Muscle of leg (tissue), 11 donors: ENCODE results near the gene NOL12. TPM values are rescaled to one million over a fixed set of nuclear protein-coding genes. Genes with fewer than 3 reads are reported as not detected.
A peak's percentile ranks its signal among the peaks of the same experiment; 100 is the strongest.

Experiments
- DNase-seq: peaks from one replicate; pipeline ENCODE4 v3.0.0; 2013
- H3K27ac ChIP-seq: one replicate; pipeline ENCODE4 v1.5.1; 2013; ENCODE audit warnings: mild to moderate bottlenecking, low read length, control low read depth
- H3K27me3 ChIP-seq: one replicate; pipeline ENCODE4 v1.6.1; 2013; ENCODE audit warnings: low read length; ENCODE audit not compliant: control insufficient read depth, insufficient read depth
- H3K36me3 ChIP-seq: one replicate; pipeline ENCODE4 v1.6.1; 2013; ENCODE audit warnings: low read length; ENCODE audit not compliant: control insufficient read depth, insufficient read depth
- H3K4me1 ChIP-seq: one replicate; pipeline ENCODE4 v1.6.1; 2013; ENCODE audit warnings: low read length; ENCODE audit not compliant: control insufficient read depth, insufficient read depth
- H3K4me3 ChIP-seq: one replicate; pipeline ENCODE4 v1.5.1; 2013; ENCODE audit warnings: low read length, control low read depth
- H3K9me3 ChIP-seq: replicated peaks from 2 replicates; pipeline ENCODE4 v1.6.1; 2013; ENCODE audit warnings: low read depth, low read length; ENCODE audit not compliant: control insufficient read depth
- WGBS: methylation state at CpG from one replicate; pipeline ENCODE4 v1.1.5; 2013; ENCODE audit warnings: missing lambda C conversion rate; ENCODE audit not compliant: insufficient coverage; 5-methylcytosine and 5-hydroxymethylcytosine counted together
- polyA plus RNA-seq, 8 donors: library from polyadenylated mRNA; unstranded; fragments of 120-200 nt; gene quantifications; one replicate each; pipeline versions ENCODE4 v1.2.1 to v1.2.3, GENCODE V29; 2013; ENCODE audit warnings: inconsistent platforms in 1 of 8, low replicate concordance in 1 of 8; ENCODE audit not compliant: insufficient read length in 8 of 8, insufficient read depth in 1 of 8
- total RNA-seq: library from RNA; stranded (reverse); fragments of 120-200 nt; gene quantifications from one replicate; pipeline ENCODE4 v1.2.4, GENCODE V29; 2013

NOL12 gene
- total and polyA plus RNA-seq, 9 donors = 15.8 to 18.5 (median 17.5) TPM

DNA sequence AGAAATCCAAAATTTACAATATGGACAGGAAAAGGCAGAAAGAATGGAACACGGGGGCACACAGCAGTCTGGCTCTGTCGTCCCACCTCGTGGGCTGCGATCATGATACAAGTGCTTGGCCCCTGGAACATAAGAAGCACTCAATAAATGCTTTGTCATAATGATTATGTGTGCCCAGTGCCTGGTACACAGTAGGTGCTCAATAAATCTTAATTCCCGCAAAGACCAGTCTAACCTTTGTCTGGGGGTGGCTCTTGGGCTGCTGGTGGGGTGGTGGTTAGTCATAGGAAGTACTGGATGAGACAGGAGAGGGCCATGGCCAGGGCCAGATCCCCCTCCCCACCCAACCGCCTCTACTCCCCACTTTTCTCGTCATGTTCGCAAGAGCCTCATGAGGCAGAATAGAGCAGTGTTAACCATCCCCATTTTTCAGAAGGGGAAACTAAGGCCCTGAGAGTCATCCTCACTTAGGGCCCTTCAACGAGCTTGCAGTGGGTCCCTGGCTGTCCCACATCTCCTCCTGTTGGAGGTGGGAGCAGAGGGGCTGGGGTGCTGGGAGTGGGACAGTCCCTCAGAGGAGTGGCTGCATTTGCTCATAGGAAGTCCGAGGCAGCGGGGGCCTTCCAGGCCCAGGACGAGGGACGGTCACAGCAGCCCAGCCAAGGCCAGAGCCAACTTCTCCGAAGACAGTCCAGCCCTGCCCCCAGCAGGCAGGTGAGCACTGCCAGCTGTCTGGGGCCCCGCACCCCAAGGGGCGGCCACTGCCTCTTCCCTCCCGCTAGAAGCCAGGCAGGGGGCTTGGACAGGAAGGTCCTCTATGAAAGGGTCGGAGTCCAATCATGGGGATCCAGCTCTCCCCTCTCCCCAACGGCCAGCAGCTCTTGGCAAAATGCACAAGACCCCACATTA, 46.8 kb downstream of the NOL12 start:
- Histone ChIP-seq H3K9me3 (no peaks in the 10 kb centered on the region), H3K27me3 (no peaks in the 10 kb centered on the region), H3K4me3 (no peak overlapping the region), H3K4me1 (peaks cover 18% of the 10 kb centered on the region), H3K27ac (no peak overlapping the region), H3K36me3 (no peaks in the 10 kb centered on the region)
- DNase-seq = no peak
- 66% methylated on average over 11 of the region's 19 CpGs for WGBS

GRCh38 chr22:37733625-37734401, 47.7 kb downstream of the NOL12 start:
- Histone ChIP-seq H3K36me3 (no peaks in the 10 kb centered on the region), H3K4me3 (no peak overlapping the region), H3K27me3 (no peaks in the 10 kb centered on the region), H3K9me3 (no peaks in the 10 kb centered on the region), H3K4me1 (peaks cover 20% of the 10 kb centered on the region), H3K27ac (no peak overlapping the region)
- WGBS = 79% methylated on average over 10 of the region's 11 CpGs
- no peak for DNase-seq

- no peaks in the 10 kb centered on the region for H3K9me3 ChIP-seq
- no peak overlapping the region for H3K27ac ChIP-seq
- WGBS = 87% methylated on average over 6 of the region's 6 CpGs
- no peak for DNase-seq
- no peaks in the 10 kb centered on the region for H3K36me3 ChIP-seq
- H3K27me3 ChIP-seq = no peaks in the 10 kb centered on the region
- peaks cover 25% of the 10 kb centered on the region for H3K4me1 ChIP-seq
- no peak overlapping the region for H3K4me3 ChIP-seq
Measured at GRCh38 chr22:37734402-37734700, 48.2 kb downstream of the NOL12 start.

DNA sequence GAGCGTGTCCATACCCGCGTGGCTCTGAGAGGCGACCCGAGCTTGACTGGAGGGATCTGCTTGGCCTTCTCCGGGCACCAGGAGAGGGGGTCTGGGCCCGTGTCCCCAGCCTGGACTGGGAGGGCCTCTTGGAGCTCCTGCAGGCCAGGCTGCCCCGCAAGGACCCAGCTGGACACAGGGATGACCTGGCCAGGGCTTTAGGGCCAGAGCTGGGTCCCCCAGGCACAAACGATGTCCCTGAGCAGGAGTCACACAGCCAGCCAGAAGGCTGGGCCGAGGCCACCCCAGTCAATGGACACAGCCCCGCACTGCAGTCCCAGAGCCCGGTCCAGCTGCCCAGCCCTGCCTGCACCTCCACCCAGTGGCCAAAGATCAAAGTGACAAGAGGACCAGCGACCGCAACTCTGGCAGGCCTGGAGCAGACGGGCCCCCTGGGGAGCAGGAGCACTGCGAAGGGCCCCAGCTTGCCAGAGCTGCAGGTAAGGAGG, 48.9 kb downstream of the NOL12 start:
- H3K27me3 ChIP-seq = no peaks in the 10 kb centered on the region
- H3K36me3 ChIP-seq = no peaks in the 10 kb centered on the region
- H3K4me1 ChIP-seq = peaks cover 32% of the 10 kb centered on the region
- 49% methylated on average over 16 of the region's 16 CpGs for WGBS
- no peak for DNase-seq
- no peak overlapping the region for H3K4me3 ChIP-seq
- no peaks in the 10 kb centered on the region for H3K9me3 ChIP-seq
- H3K27ac ChIP-seq = no peak overlapping the region

- DNase-seq = peak; percentile 92
- WGBS = 32% methylated on average over 5 of the region's 12 CpGs
Measured at GRCh38 chr22:37739035-37739434, 52.9 kb downstream of the NOL12 start.

GRCh38 chr22:37739611-37740049, 53.5 kb downstream of the NOL12 start:
- H3K27ac ChIP-seq = peak overlapping the region; percentile 62
- peaks cover 61% of the 10 kb centered on the region for H3K4me1 ChIP-seq
- WGBS = 72% methylated on average over 14 of the region's 17 CpGs
- H3K9me3 ChIP-seq = no peaks in the 10 kb centered on the region
- H3K27me3 ChIP-seq = no peaks in the 10 kb centered on the region
- peaks cover 6% of the 10 kb centered on the region for H3K36me3 ChIP-seq
- no peak overlapping the region for H3K4me3 ChIP-seq
- peak; percentile 70 for DNase-seq

More at GRCh38 chr22:37739035-37739434, 52.9 kb downstream of the NOL12 start:
- peak overlapping the region; percentile 62 for H3K27ac ChIP-seq
- peaks cover under 1% of the 10 kb centered on the region for H3K36me3 ChIP-seq
- peaks cover 62% of the 10 kb centered on the region for H3K4me1 ChIP-seq
- H3K9me3 ChIP-seq = no peaks in the 10 kb centered on the region
- no peak overlapping the region for H3K4me3 ChIP-seq
- H3K27me3 ChIP-seq = no peaks in the 10 kb centered on the region

DNA sequence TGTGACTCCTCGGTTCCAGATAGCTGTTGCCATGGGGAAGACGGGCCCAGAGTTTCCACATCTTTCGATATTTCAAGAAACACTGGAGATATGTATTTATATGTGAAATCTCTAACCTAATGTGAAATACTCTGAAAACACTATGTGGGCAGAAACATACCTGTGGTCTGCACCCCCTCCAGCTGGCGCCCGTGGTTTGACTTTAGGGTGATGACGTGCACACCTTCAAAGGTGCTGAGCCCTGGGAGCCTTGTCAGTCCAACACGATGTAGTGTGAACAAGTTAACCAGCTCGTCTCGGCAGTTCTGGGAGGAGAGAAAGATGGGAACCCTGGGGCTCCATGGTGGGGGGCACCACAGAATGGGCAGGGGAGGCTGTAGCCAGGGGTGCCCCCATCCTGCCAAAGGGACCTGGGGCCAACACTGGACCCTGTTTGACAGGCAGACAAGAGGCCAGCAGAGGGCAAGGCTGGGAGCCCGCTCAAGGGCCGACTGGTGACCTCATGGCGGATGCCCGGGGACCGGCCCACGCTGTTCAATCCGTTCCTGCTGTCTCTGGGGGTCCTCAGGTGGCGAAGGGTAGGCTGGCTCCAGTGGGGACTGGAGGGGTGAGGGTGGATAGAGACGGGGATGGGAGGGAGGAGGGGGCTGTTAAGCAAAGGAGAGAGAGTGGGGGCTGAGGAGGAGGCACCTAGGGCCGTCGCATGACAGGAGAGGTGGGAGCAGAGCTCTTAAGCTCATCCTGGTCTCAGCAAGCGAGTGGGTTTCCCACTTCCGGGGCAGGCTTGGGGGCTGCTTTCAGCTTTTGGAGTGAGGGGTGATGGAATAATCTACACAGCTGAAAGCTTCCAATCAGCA, 54.5 kb downstream of the NOL12 start:
- no peaks in the 10 kb centered on the region for H3K27me3 ChIP-seq
- peaks cover 6% of the 10 kb centered on the region for H3K36me3 ChIP-seq
- no peaks in the 10 kb centered on the region for H3K9me3 ChIP-seq
- 43% methylated on average over 16 of the region's 22 CpGs for WGBS
- H3K4me3 ChIP-seq = no peak overlapping the region
- H3K27ac ChIP-seq = peak overlapping the region; percentile 90
- DNase-seq = no peak
- peaks cover 63% of the 10 kb centered on the region for H3K4me1 ChIP-seq

- Histone ChIP-seq H3K27ac (peak overlapping the region; percentile 90), H3K4me1 (peaks cover 63% of the 10 kb centered on the region), H3K9me3 (no peaks in the 10 kb centered on the region), H3K4me3 (no peak overlapping the region), H3K36me3 (peaks cover 6% of the 10 kb centered on the region), H3K27me3 (no peaks in the 10 kb centered on the region)
- DNase-seq = peak; percentile 98
- WGBS = 15% methylated on average over 9 of the region's 9 CpGs
Measured at GRCh38 chr22:37741312-37741795, 55.2 kb downstream of the NOL12 start.

DNA sequence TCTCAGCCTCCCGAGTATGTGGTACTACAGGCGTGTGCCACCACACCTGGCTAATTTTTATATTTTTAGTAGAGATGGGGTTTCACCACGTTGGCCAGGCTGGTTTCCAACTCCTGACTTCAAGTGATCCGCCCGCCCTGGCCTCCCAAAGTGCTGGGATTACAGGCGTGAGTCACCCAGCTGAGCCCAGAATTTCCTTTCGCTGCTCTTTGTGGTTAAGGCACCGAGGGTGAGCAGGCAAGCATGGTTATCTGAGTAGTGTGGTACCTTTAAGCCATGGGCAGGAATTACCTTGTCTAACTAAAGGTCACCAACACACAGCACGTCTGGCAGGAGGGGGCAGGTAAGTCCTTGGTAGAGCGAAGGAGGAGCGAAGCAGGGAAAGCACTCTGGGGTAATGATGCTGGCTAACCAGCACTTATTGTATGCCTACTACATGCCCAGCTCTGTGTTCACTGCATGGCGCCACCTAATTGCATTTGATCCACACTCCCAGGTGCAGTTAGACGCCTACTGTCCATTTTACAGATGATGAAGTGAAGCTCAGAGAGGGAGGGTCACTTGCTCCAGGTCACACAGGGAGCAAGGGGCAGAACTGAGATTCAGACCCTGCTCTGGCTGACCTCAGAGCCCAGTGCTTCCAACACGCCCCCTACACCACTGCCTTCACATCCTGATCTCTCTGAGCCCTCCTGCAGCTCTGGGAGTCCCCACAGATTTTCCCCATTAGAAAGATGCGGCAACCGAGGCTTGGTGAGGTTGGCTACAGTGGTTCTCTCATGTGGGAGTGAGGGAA, 56.4 kb downstream of the NOL12 start:
- H3K36me3 ChIP-seq = peaks cover 6% of the 10 kb centered on the region
- H3K4me1 ChIP-seq = peaks cover 71% of the 10 kb centered on the region
- DNase-seq = no peak
- no peaks in the 10 kb centered on the region for H3K27me3 ChIP-seq
- H3K4me3 ChIP-seq = no peak overlapping the region
- H3K27ac ChIP-seq = peak overlapping the region; percentile 39
- 25% methylated on average over 4 of the region's 16 CpGs for WGBS
- H3K9me3 ChIP-seq = no peaks in the 10 kb centered on the region
